ENCODE data around the gene ACSS1. TPM values are rescaled to one million over a fixed set of nuclear protein-coding genes. Genes with fewer than 3 reads are reported as not detected.

ACSS1 gene
- total RNA-seq: 10 to 100 TPM; 26.6 to 40.7 TPM
- 10 to 100 TPM; 41.0 to 44.3 (median 42.8) TPM for polyA plus RNA-seq (ENCODE audit: insufficient read length in 6 of 6)
- long read RNA-seq, donor 1, full-length matches to known transcripts: 10 of 15 reads
- long read RNA-seq, donor 1, partial matches to known transcripts: 5 of 15 reads
- long read RNA-seq, donor 1, other reads (novel, unspliced or antisense): 0 of 15 reads
- long read RNA-seq, donor 2, transcript ACSS1-201 (14 exons, 3,680 nt): major isoform, 5 of 5 reads
- long read RNA-seq, donor 2, partial matches to known transcripts: 0 of 5 reads
- long read RNA-seq, donor 2, other reads (novel, unspliced or antisense): 0 of 5 reads
- long read RNA-seq, donor 3, transcript ACSS1-201 (14 exons, 3,680 nt): major isoform, 11 of 11 reads
- long read RNA-seq, donor 3, partial matches to known transcripts: 0 of 11 reads
- long read RNA-seq, donor 3, other reads (novel, unspliced or antisense): 0 of 11 reads
- long read RNA-seq, donor 4, partial matches to known transcripts: 0 of 7 reads
- long read RNA-seq, donor 4, other reads (novel, unspliced or antisense): 2 of 7 reads
- long read RNA-seq, donor 5, full-length matches to known transcripts: 10 of 16 reads
- long read RNA-seq, donor 5, partial matches to known transcripts: 6 of 16 reads
- long read RNA-seq, donor 5, other reads (novel, unspliced or antisense): 0 of 16 reads
- long read RNA-seq, donor 6, full-length matches to known transcripts: 9 of 9 reads
- long read RNA-seq, donor 6, partial matches to known transcripts: 0 of 9 reads
- long read RNA-seq, donor 6, other reads (novel, unspliced or antisense): 0 of 9 reads
- long read RNA-seq, donor 7, full-length matches to known transcripts: 6 of 6 reads
- long read RNA-seq, donor 7, partial matches to known transcripts: 0 of 6 reads
- long read RNA-seq, donor 7, other reads (novel, unspliced or antisense): 0 of 6 reads
- long read RNA-seq, donor 8, full-length matches to known transcripts: 9 of 14 reads
- long read RNA-seq, donor 8, partial matches to known transcripts: 5 of 14 reads
- long read RNA-seq, donor 8, other reads (novel, unspliced or antisense): 0 of 14 reads
- long read RNA-seq, donor 9: 0 reads
- long read RNA-seq, donor 10, partial matches to known transcripts: 2 of 10 reads
- long read RNA-seq, donor 10, other reads (novel, unspliced or antisense): 3 of 10 reads
- long read RNA-seq, donor 11: 0 reads
- long read RNA-seq, donor 12, full-length matches to known transcripts: 12 of 24 reads
- long read RNA-seq, donor 12, partial matches to known transcripts: 12 of 24 reads
- long read RNA-seq, donor 12, other reads (novel, unspliced or antisense): 0 of 24 reads

GRCh38 chr20:25058051-25058846, at the start of gene ACSS1:
Gene ACSS1 (minus strand): TSS chr20:25058139. CDS start chr20:25058102, 37 bp downstream.
- Histone ChIP-seq H3K4me3 (peak within 1 kb of the TSS; percentile 66 to 85), H3K4me1 (peaks cover 31 to 53% of the 10 kb centered on the region in 2 donors), H3K36me3 (no peaks in the 10 kb centered on the region), H3K27ac (peak within 1 kb of the TSS; percentile 91 to 92), H3K9me3 (no peaks in the 10 kb centered on the region), H3K27me3 (no peaks in the 10 kb centered on the region)
- ATAC-seq: peak; percentile 67
- TF ChIP-seq CTCF (IDR thresholded peaks at IDR 0.05): no peak
- intact Hi-C loops (cut with DNase I): no loop called here
- peak; percentile 63 to 92 (median 70) for DNase-seq

DNA sequence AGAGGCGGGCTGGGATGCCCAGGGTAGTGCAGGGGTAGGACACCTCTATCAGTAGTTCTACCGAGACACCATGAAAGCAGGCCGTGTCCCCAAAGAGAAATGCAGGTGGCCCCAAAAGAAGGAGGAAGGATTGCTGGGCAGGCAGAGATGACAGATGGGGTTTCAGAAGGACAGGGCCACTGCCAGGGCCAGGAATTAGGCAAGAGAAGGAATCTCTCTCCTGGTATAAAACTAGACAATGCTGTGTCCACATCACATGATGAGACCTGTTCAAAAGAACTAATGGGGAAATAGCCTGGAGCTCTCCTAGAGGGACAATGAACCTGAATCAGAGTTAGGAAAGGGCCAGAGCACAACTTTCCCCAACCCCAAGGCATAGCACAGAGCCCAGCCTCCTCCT, 45.6 kb upstream of the ACSS1 start:
- no peak overlapping the region for H3K27ac ChIP-seq
- no peaks in the 10 kb centered on the region for H3K4me1 ChIP-seq
- TF ChIP-seq CTCF (IDR thresholded peaks at IDR 0.05): no peak
- no peaks in the 10 kb centered on the region for H3K36me3 ChIP-seq
- H3K9me3 ChIP-seq: no peaks in the 10 kb centered on the region
- ATAC-seq (no peak), DNase-seq (no peak)
- peaks cover 0 to 22% of the 10 kb centered on the region in 2 donors for H3K27me3 ChIP-seq
- intact Hi-C loops (cut with DNase I): no loop called here
- no peak overlapping the region for H3K4me3 ChIP-seq

- DNase-seq: no peak
- no peak for TF ChIP-seq CTCF (IDR thresholded peaks at IDR 0.05)
- no peak for ATAC-seq
- intact Hi-C loops (cut with DNase I): no loop called here
- Histone ChIP-seq H3K4me3 (no peak overlapping the region), H3K4me1 (no peaks in the 10 kb centered on the region), H3K27ac (no peak overlapping the region), H3K36me3 (no peaks in the 10 kb centered on the region), H3K9me3 (no peaks in the 10 kb centered on the region), H3K27me3 (peaks cover 0 to 17% of the 10 kb centered on the region in 2 donors)
These were observed 43.0 kb upstream of the ACSS1 start for GRCh38 chr20:25100914-25101313.

DNA sequence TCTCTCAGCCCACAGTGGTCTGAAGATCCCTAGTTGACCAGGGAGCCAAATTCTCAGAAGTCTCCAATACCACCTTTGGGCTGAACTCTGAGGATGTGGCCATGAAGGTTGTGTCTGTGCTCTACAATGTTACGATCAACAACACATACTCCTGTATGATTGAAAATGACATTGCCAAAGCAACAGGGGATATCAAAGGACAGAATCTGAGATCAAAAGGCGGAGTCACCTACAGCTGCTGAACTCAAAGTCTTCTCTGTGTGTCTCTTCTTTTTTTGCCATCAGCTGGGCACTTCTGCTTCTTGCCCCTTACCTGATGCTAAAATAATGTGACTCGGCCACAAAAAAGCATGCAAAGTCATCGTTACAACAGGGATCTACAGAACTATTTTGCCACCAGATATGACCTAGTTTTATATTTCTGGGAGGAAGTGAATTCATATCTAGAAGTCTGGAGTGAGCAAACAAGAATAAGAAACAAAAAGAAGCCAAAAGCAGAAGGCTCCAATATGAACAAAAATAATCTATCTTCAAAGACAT, 41.7 kb upstream of the ACSS1 start:
- intact Hi-C loops (cut with DNase I): no loop called here
- ATAC-seq (no peak), DNase-seq (no peak)
- no peak for TF ChIP-seq CTCF (IDR thresholded peaks at IDR 0.05)
- H3K36me3 ChIP-seq: no peaks in the 10 kb centered on the region
- H3K4me3 ChIP-seq: no peak overlapping the region
- peaks cover 0 to 7% of the 10 kb centered on the region in 2 donors for H3K27me3 ChIP-seq
- H3K27ac ChIP-seq: no peak overlapping the region
- H3K4me1 ChIP-seq: no peaks in the 10 kb centered on the region
- no peaks in the 10 kb centered on the region for H3K9me3 ChIP-seq
